Activated CD8-positive, alpha-beta T cell treated with anti-CD3 and anti-CD28 coated beads for 36 hours (primary cell): ENCODE measurements around the gene PNLIPRP1. TPM values are rescaled to one million over a fixed set of nuclear protein-coding genes. Genes with fewer than 3 reads are reported as not detected.

Experiments
- ATAC-seq: fragments of 200-7000 bp; cut with Tn5 transposase; one replicate; pipeline ENCODE4 v1.10.0; 2021; ENCODE audit warnings: mild to moderate bottlenecking, moderate library complexity
- CTCF ChIA-PET: fragments of 350-600 bp; sonication (Branson Sonifier 250); formaldehyde crosslinking; loops from one replicate; lab custom pipeline; 2021; ENCODE audit warnings: antibody characterized with exemption; lab: Charles Lee
- POLR2A ChIA-PET: fragments of 350-600 bp; sonication (Branson Sonifier 250); formaldehyde crosslinking; loops from one replicate; lab custom pipeline; 2021; ENCODE audit warnings: antibody characterized with exemption; lab: Charles Lee
- DNase-seq: peaks from one replicate; pipeline ENCODE4 v3.0.0-alpha.2; 2020
- H3K27ac Mint-ChIP-seq: one replicate; pipeline ENCODE4 v1.8.0; 2021; ENCODE audit warnings: mild to moderate bottlenecking, mixed read lengths
- H3K27me3 Mint-ChIP-seq: one replicate; pipeline ENCODE4 v1.8.0; 2021; ENCODE audit warnings: mixed read lengths
- H3K36me3 Mint-ChIP-seq: one replicate; pipeline ENCODE4 v1.8.0; 2021; ENCODE audit warnings: low read depth, mixed read lengths
- H3K4me1 Mint-ChIP-seq: one replicate; pipeline ENCODE4 v1.8.0; 2021; ENCODE audit warnings: low read depth, mixed read lengths
- H3K4me3 Mint-ChIP-seq: one replicate; pipeline ENCODE4 v1.8.0; 2021; ENCODE audit warnings: mild to moderate bottlenecking, moderate library complexity, mixed read lengths
- H3K9me3 Mint-ChIP-seq: one replicate; pipeline ENCODE4 v1.8.0; 2021; ENCODE audit warnings: mixed read lengths
- CTCF ChIP-seq: fragments of 200-600 bp; IDR thresholded peaks from one replicate; pipeline ENCODE4 v1.8.0; 2022; ENCODE audit warnings: antibody characterized with exemption, mild to moderate bottlenecking
- intact Hi-C: fragments of 100-400 bp; cut with micrococcal nuclease; formaldehyde crosslinking; loops from one replicate; pipeline ENCODE4 v1.10.0; 2022
- total RNA-seq, 2 experiments: library from RNA; stranded (reverse); gene quantifications; one replicate each; pipeline ENCODE4 v1.2.3, GENCODE V29; 2021

The PNLIPRP1 gene
- total RNA-seq, 2 experiments from 2014 or later, result not detected

DNA sequence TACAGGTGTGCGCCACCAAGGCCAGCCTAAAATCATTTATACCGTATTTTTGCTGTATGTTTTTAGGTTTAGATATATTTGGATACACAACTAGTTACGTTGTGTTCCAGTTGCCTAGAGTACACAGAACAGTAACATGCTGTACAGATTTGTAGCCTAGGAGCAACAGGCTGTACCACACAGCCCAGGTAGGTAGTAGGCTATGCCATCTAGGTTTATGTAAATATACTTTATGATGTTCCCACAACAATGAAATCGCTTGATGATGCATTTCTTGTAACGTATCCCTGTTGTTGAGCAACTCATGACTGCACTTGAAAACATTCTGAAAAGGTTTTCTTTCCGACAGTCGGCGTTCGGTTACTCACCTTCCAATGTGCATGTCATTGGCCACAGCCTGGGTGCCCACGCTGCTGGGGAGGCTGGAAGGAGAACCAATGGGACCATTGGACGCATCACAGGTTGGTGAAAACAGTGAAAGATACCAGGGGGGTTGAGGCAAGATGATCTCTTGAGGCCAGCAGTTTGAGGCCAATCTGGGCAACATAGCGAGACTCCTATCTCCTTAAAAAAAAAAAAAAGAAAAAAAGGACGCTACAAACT is 37.3 kb upstream of the PNLIPRP1 start:
- ChIA-PET CTCF (no interaction called here), POLR2A (no interaction called here)
- ATAC-seq, result no peak
- no peak overlapping the region for H3K4me3 Mint-ChIP-seq
- no peak for DNase-seq
- no peaks in the 10 kb centered on the region for H3K27me3 Mint-ChIP-seq
- H3K27ac Mint-ChIP-seq, result no peak overlapping the region
- H3K36me3 Mint-ChIP-seq, result no peaks in the 10 kb centered on the region
- H3K9me3 Mint-ChIP-seq, result no peaks in the 10 kb centered on the region
- intact Hi-C loops, result no loop called here
- no peaks in the 10 kb centered on the region for H3K4me1 Mint-ChIP-seq
- TF ChIP-seq CTCF, result no peak

GRCh38 chr10:116554628-116555027 is 36.1 kb upstream of the PNLIPRP1 start:
- intact Hi-C loops, result no loop called here
- no peaks in the 10 kb centered on the region for H3K9me3 Mint-ChIP-seq
- H3K36me3 Mint-ChIP-seq, result no peaks in the 10 kb centered on the region
- ChIA-PET POLR2A (no interaction called here), CTCF (no interaction called here)
- no peaks in the 10 kb centered on the region for H3K4me1 Mint-ChIP-seq
- TF ChIP-seq CTCF, result no peak
- DNase-seq (no peak), ATAC-seq (no peak)
- no peak overlapping the region for H3K27ac Mint-ChIP-seq
- H3K4me3 Mint-ChIP-seq, result no peak overlapping the region
- no peaks in the 10 kb centered on the region for H3K27me3 Mint-ChIP-seq

GRCh38 chr10:116555880-116556279 is 34.9 kb upstream of the PNLIPRP1 start:
- ATAC-seq (no peak), DNase-seq (no peak)
- H3K4me1 Mint-ChIP-seq, result no peaks in the 10 kb centered on the region
- no peaks in the 10 kb centered on the region for H3K9me3 Mint-ChIP-seq
- no peaks in the 10 kb centered on the region for H3K27me3 Mint-ChIP-seq
- H3K4me3 Mint-ChIP-seq, result no peak overlapping the region
- CTCF ChIA-PET, result no interaction called here
- intact Hi-C loops, result no loop called here
- TF ChIP-seq CTCF, result no peak
- no peak overlapping the region for H3K27ac Mint-ChIP-seq
- H3K36me3 Mint-ChIP-seq, result no peaks in the 10 kb centered on the region
- POLR2A ChIA-PET, result no interaction called here

GRCh38 chr10:116557305-116557880 is 33.4 kb upstream of the PNLIPRP1 start:
- no peak for TF ChIP-seq CTCF
- ATAC-seq (no peak), DNase-seq (no peak)
- CTCF ChIA-PET, result no interaction called here
- POLR2A ChIA-PET, result interaction anchor here (0.5 to 0.6 kb wide), 2 partner anchors 1019 to 1828 kb away, joined by 3 read pairs; no protein-coding TSS in a partner anchor
- H3K27me3 Mint-ChIP-seq, result no peaks in the 10 kb centered on the region
- no peaks in the 10 kb centered on the region for H3K9me3 Mint-ChIP-seq
- no peaks in the 10 kb centered on the region for H3K4me1 Mint-ChIP-seq
- no peaks in the 10 kb centered on the region for H3K36me3 Mint-ChIP-seq
- H3K4me3 Mint-ChIP-seq, result no peak overlapping the region
- H3K27ac Mint-ChIP-seq, result no peak overlapping the region
- intact Hi-C loops, result no loop called here

DNA sequence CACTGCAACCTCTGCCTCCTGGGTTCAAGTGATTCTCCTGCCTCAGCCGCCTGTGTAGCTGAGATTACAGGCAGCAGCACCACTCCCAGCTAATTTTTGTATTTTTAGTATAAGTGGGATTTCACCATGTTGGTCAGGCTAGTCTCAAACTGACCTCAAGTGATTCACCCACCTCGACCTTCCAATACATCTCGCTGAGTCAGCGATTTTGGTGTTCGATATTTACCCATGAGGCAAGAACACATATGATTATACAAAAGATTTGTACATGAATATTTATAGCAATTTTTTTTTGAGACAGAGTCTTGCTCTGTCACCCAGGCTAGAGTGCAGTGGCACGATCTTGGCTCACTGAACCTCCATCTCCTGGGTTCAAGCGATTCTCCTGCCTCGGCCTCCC is 25.2 kb upstream of the PNLIPRP1 start:
- ATAC-seq (no peak), DNase-seq (no peak)
- Mint-ChIP-seq H3K4me1 (no peaks in the 10 kb centered on the region), H3K9me3 (no peaks in the 10 kb centered on the region), H3K36me3 (no peaks in the 10 kb centered on the region), H3K4me3 (no peak overlapping the region), H3K27ac (no peak overlapping the region), H3K27me3 (peaks cover 3% of the 10 kb centered on the region)
- intact Hi-C loops, result no loop called here
- CTCF ChIA-PET, result no interaction called here
- no peak for TF ChIP-seq CTCF
- POLR2A ChIA-PET, result no interaction called here
